Right lobe of liver (tissue), 6 donors: ENCODE results near the gene ZNF549. TPM values are rescaled to one million over a fixed set of nuclear protein-coding genes. Genes with fewer than 3 reads are reported as not detected.
A peak's percentile ranks its signal among the peaks of the same experiment; 100 is the strongest.
"Not testable (repeated sequence)": the region's sequence is repeated elsewhere in the genome, so short reads cannot be mapped to it uniquely, and the experiment has no call there.

Experiments
- ATAC-seq, 4 donors: fragments of 200-7000 bp; cut with Tn5 transposase; one replicate each; pipeline ENCODE4 v1.9.1; 2020; ENCODE audit warnings: mild to moderate bottlenecking in 4 of 4, moderate library complexity in 4 of 4
- DNase-seq, 3 donors: peaks; one replicate each; pipeline ENCODE4 v3.0.0-alpha.2; 2020
- H3K27ac ChIP-seq, 3 donors: fragments of 200-600 bp; one replicate each; pipeline ENCODE4 v1.8.0; 2022
- H3K27me3 ChIP-seq, 2 donors: fragments of 200-600 bp; one replicate each; pipeline ENCODE4 v1.8.0; 2022
- H3K36me3 ChIP-seq, 4 donors: fragments of 200-600 bp; sonication (generic) in 1 of 4; one replicate each; pipeline versions ENCODE4 v1.5.1 to v1.8.0; 2017 to 2022; ENCODE audit warnings: control low read depth in 1 of 4
- H3K4me1 ChIP-seq, 4 donors: fragments of 200-600 bp; sonication (generic) in 1 of 4; one replicate each; pipeline versions ENCODE4 v1.5.1 to v1.8.0; 2017 to 2022; ENCODE audit warnings: control low read depth in 1 of 4
- H3K4me3 ChIP-seq, 3 donors: fragments of 200-600 bp; one replicate each; pipeline ENCODE4 v1.8.0; 2022
- H3K9me3 ChIP-seq, 4 donors: fragments of 200-600 bp; sonication (generic) in 1 of 4; one replicate each; pipeline versions ENCODE4 v1.5.1 to v1.8.0; 2017 to 2022; ENCODE audit warnings: control low read depth in 1 of 4
- CTCF ChIP-seq, 4 donors: fragments of 200-600 bp in 3 of 4; fragments of 450-650 bp in 1 of 4; IDR thresholded peaks; one replicate each; pipeline versions ENCODE4 v1.5.1 to v1.8.0; 2016 to 2022; ENCODE audit warnings: antibody characterized with exemption in 4 of 4, mild to moderate bottlenecking in 2 of 4
- POLR2A ChIP-seq: fragments of 450-650 bp; IDR thresholded peaks from one replicate; pipeline ENCODE4 v1.6.1; 2017; ENCODE audit warnings: antibody characterized with exemption, mild to moderate bottlenecking
- WGBS: methylation state at CpG from one replicate; pipeline ENCODE4 v1.1.6; 2018; ENCODE audit warnings: low coverage, low lambda C conversion rate; ENCODE audit not compliant: insufficient coverage; ENCODE audit errors: missing lambda C conversion rate; 5-methylcytosine and 5-hydroxymethylcytosine counted together
- intact Hi-C, 2 donors: fragments of 100-400 bp; cut with DNase I; formaldehyde crosslinking; loops; one replicate each; pipeline versions ENCODE4 v1.11.2 to v1.14.1; 2022
- long read RNA-seq: library from polyadenylated mRNA; unstranded; transcript quantifications from one replicate; pipeline ENCODE4 v2.0.0, GENCODE V29; 2019
- total RNA-seq, 6 experiments: library from RNA; depleted of rRNA in 2 of 6; stranded (reverse); fragments of >200 nt in 2 of 6; fragmentation: NEBNext Ultra II Directional in 3 of 6; extraction: Animal tissue kit (Norgen Biotek cat#: 25700) in 3 of 6; gene quantifications; one replicate each; pipeline versions ENCODE4 v1.1.0 to v1.2.4, GENCODE V29; 2016 to 2023
- donor health status: DM: no; HTN: yes; CAD: no.
- donor health status: DM: no; HTN: no; CAD: no.
- donor health status: DM: no; HTN: no; CAD: no.
- donor health status: DM: no; HTN: yes; CAD: no.
- donor health status: DM: no; HTN: yes; CAD: no.

ZNF549 gene
- 1 to 10 TPM in 2 of 6 experiments, under 1 TPM in 4; 0.61 to 1.8 (median 0.90) TPM for total RNA-seq
- long read RNA-seq = 0 reads

- 3% methylated on average over 38 of the region's 64 CpGs for WGBS
- Histone ChIP-seq H3K4me1 (peaks cover 0 to 5% (median 0%) of the 10 kb centered on the region in 4 donors), H3K27ac (peak within 1 kb of the TSS in 2 of 3 donors; percentile 31 to 47), H3K4me3 (peak within 1 kb of the TSS; percentile 54 to 75 (median 61)), H3K27me3 (no peaks in the 10 kb centered on the region), H3K9me3 (peaks cover 0 to 19% (median 1%) of the 10 kb centered on the region in 4 donors), H3K36me3 (peaks cover 0 to 3% (median 1%) of the 10 kb centered on the region in 4 donors)
- intact Hi-C loops = no loop called here
- TF ChIP-seq POLR2A = no peak
- no peak for TF ChIP-seq CTCF (IDR thresholded peaks at IDR 0.05)
- ATAC-seq (peak; percentile 99 to 100 (median 100)), DNase-seq (peak; percentile 80 to 91 (median 87))
Observed at GRCh38 chr19:57527136-57527881, at the start of gene ZNF549. ZNF549 (plus strand) TSS chr19:57527356; CDS start chr19:57527574, 218 bp downstream.

DNA sequence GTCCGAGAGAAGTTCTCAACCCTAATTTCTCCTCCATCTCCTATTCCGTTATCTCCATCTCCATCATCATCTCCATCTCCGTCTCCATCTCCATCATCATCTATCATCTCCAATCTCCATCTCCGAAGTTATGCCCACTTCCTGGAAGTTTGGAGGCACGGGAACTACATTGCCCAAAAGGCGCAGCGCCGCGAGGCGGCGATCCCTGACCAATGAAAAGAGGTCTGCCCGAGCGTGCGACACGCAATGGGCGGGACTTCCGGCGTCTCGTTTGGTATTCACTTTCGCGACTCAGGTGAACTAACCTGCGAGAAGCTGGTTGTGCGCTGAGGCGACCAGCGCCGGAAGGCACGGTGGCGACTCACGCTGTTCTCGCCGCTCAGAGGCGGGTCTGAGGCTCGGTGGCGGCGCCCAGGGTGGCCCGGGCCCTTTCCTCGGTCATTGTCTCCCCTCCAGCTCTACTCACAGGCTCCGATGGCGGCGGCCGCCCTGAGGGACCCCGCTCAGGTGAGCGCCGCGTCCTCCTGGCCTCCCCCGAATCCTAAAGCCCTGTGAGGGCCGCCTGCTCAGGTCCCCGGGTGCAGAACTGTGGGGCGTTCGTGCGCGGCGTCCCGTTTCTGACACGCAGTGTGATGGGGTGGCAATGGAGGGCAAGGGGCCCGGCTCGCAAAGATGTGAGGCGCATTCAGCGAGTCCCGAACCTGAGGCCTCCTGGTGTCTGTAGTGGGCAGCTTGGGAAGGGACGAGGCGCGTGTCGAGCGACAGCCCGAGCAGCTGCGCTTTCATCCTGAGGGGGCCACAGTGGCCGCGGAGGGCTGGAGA, 39.5 kb upstream of the ZNF549 start, which contains the start of gene ZNF419:
Gene ZNF419, plus strand, starts transcription at position 274 of the 822 bp plus-strand sequence. Its CDS starts 201 bp downstream, at position 475.
- H3K9me3 ChIP-seq, H3K36me3 ChIP-seq, H3K27me3 ChIP-seq, intact Hi-C loops, H3K4me1 ChIP-seq: not testable (repeated sequence)
- TF ChIP-seq CTCF (IDR thresholded peaks at IDR 0.05) (peak in 1 of 4 donors; percentile 22), POLR2A (peak; percentile 41)
- ATAC-seq (peak; percentile 98 to 100 (median 100)), DNase-seq (peak; percentile 92 to 94 (median 93))
- Histone ChIP-seq H3K4me3 (peak within 1 kb of the TSS; percentile 85 to 99 (median 94)), H3K27ac (peak within 1 kb of the TSS; percentile 47 to 68 (median 57))
- WGBS = under 1% methylated on average over 38 of the region's 69 CpGs

GRCh38 chr19:57488299-57488644, 38.9 kb upstream of the ZNF549 start:
- no CpG with 5 or more reads among the region's 1 CpG for WGBS
- ATAC-seq = peak; percentile 8 to 29 (median 12)
- H3K4me3 ChIP-seq = peak overlapping the region in 1 of 3 donors; percentile 7

DNA sequence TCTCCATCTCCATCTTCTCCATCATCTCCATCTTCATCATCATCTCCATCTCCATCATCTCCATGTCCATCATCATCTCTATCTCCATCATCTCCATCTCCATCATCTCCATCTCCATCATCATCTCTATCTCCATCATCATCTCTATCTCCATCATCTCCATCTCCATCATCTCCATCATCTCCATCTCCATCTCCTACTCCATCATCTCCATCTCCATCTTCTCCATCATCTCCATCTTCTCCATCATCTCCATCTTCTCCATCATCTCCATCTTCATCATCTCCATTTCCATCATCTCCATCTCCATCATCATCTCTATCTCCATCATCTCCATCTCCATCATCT, 27.9 kb upstream of the ZNF549 start:
- H3K27me3 ChIP-seq, intact Hi-C loops, H3K36me3 ChIP-seq, H3K27ac ChIP-seq, DNase-seq, ATAC-seq, H3K9me3 ChIP-seq, H3K4me3 ChIP-seq, H3K4me1 ChIP-seq: not testable (repeated sequence)

More at GRCh38 chr19:57488299-57488644, 38.9 kb upstream of the ZNF549 start:
- H3K9me3 ChIP-seq, H3K27me3 ChIP-seq, H3K27ac ChIP-seq, DNase-seq, H3K4me1 ChIP-seq, intact Hi-C loops: not testable (repeated sequence)
- H3K36me3 ChIP-seq = peaks cover 0 to 11% (median 5%) of the 10 kb centered on the region in 4 donors

DNA sequence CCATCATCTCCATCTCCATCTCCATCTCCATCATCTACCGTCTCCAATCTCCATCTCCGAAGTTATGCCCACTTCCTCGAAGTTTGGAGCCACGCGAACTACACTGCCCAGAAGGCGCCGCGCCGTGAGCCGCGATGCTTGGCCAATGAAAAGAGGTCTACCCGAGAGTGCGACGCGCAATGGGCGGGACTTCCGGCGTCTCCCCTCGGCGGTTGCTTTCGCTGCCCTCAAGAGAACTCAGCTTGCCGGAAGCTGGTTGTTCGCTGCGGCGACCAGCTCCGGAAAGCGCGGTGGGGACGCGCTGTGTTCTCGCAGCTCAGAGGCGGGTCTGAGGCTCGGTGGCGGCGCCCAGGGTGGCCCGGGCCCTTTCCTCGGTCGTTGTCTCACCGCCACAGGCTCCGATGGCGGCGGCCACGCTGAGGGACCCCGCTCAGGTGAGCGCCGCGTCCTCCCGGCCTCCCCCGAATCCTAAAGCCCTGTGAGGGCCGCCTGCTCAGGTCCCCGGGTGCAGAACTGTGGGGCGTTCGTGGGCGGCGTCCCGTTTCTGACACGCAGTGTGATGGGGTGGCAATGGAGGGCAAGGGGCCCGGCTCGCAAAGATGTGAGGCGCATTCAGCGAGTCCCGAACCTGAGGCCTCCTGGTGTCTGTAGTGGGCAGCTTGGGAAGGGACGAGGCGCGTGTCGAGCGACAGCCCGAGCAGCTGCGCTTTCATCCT, 27.3 kb upstream of the ZNF549 start, which contains the start of gene ZNF773:
Gene ZNF773, plus strand, starts transcription at position 259 of the 716 bp plus-strand sequence. Its CDS starts 143 bp downstream, at position 402.
- peak within 1 kb of the TSS; percentile 32 to 68 (median 67) for H3K27ac ChIP-seq
- H3K36me3 ChIP-seq, H3K4me1 ChIP-seq, intact Hi-C loops, H3K27me3 ChIP-seq, H3K9me3 ChIP-seq: not testable (repeated sequence)
- 2% methylated on average over 22 of the region's 69 CpGs for WGBS
- ATAC-seq (peak; percentile 99 to 100 (median 100)), DNase-seq (peak; percentile 92 to 95 (median 92))
- H3K4me3 ChIP-seq = peak within 1 kb of the TSS; percentile 58 to 88 (median 68)
- TF ChIP-seq POLR2A = peak; percentile 56

DNA sequence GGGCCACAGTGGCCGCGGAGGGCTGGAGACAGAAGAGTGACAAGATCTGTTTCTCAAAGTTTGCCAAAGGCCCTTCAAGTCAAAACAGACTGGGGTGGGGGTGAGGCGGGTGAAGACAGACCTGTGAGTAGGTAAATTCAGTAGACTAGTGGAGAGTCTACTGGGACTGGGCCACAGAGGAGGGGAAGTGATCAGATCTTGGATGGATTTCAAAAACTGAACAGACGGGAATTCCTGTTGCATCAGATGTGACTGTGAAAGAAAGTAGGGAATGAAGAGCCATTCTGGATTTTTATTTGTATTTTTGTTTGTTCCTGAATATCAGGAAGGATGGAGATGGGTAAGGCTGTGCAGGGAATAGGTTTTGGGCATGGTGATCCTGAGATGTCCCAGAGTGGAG, 26.8 kb upstream of the ZNF549 start:
- H3K4me1 ChIP-seq, H3K36me3 ChIP-seq, H3K27me3 ChIP-seq, H3K9me3 ChIP-seq, H3K4me3 ChIP-seq, H3K27ac ChIP-seq, intact Hi-C loops, DNase-seq: not testable (repeated sequence)
- ATAC-seq = peak; percentile 6 to 44 (median 12)
- 0% methylated on average over 1 of the region's 4 CpGs for WGBS
